GM18870 (cell line): ENCODE data around the gene ABLIM2.
A peak's percentile ranks its signal among the peaks of the same experiment; 100 is the strongest.

Experiments used
- ATAC-seq: cut with Tn5 transposase; IDR thresholded peaks from one replicate; pipeline ENCODE4 v1.9.1; 2021; ENCODE audit warnings: moderate library complexity; ENCODE audit not compliant: unreplicated experiment

ABLIM2 gene

GRCh38 chr4:8176547-8177399 lies 18.2 kb upstream of the ABLIM2 start:
- ATAC-seq = peak; percentile 56

GRCh38 chr4:8175686-8176085 lies 17.1 kb upstream of the ABLIM2 start:
- ATAC-seq = no peak

- ATAC-seq = no peak
These were observed 16.4 kb upstream of the ABLIM2 start for GRCh38 chr4:8174970-8175369.

- no peak for ATAC-seq
These were observed 15.1 kb upstream of the ABLIM2 start for GRCh38 chr4:8173492-8174242.

GRCh38 chr4:8171984-8172924 lies 13.6 kb upstream of the ABLIM2 start:
- ATAC-seq = no peak

GRCh38 chr4:8171266-8171665 lies 12.7 kb upstream of the ABLIM2 start:
- ATAC-seq = no peak

GRCh38 chr4:8170341-8170740 lies 11.7 kb upstream of the ABLIM2 start:
- ATAC-seq = no peak

GRCh38 chr4:8169763-8170162 lies 11.2 kb upstream of the ABLIM2 start:
- no peak for ATAC-seq

GRCh38 chr4:8168832-8169598 lies 10.4 kb upstream of the ABLIM2 start:
- no peak for ATAC-seq

- ATAC-seq = no peak
These were observed 9.6 kb upstream of the ABLIM2 start for GRCh38 chr4:8168232-8168631.

GRCh38 chr4:8167815-8168214 lies 9.2 kb upstream of the ABLIM2 start:
- ATAC-seq = no peak

GRCh38 chr4:8167291-8167690 lies 8.7 kb upstream of the ABLIM2 start:
- no peak for ATAC-seq

GRCh38 chr4:8165374-8165896 lies 6.8 kb upstream of the ABLIM2 start:
- no peak for ATAC-seq

GRCh38 chr4:8164687-8165086 lies 6.1 kb upstream of the ABLIM2 start:
- no peak for ATAC-seq

GRCh38 chr4:8164194-8164565 lies 5.6 kb upstream of the ABLIM2 start:
- ATAC-seq = no peak

- ATAC-seq = no peak
These were observed 5.0 kb upstream of the ABLIM2 start for GRCh38 chr4:8163436-8164193.

GRCh38 chr4:8163026-8163425 lies 4.4 kb upstream of the ABLIM2 start:
- no peak for ATAC-seq

GRCh38 chr4:8162625-8163024 lies 4.0 kb upstream of the ABLIM2 start:
- no peak for ATAC-seq

GRCh38 chr4:8160572-8160971 lies 2.0 kb upstream of the ABLIM2 start:
- ATAC-seq = no peak

- ATAC-seq = no peak
These were observed 1.6 kb upstream of the ABLIM2 start for GRCh38 chr4:8160233-8160560.
